Activated CD4-positive, alpha-beta T cell treated with anti-CD3 and anti-CD28 coated beads for 36 hours (primary cell): ENCODE data around the gene PRKAG1. TPM values are rescaled to one million over a fixed set of nuclear protein-coding genes. Genes with fewer than 3 reads are reported as not detected.

Experiments
- ATAC-seq: fragments of 200-7000 bp; cut with Tn5 transposase; one replicate; pipeline ENCODE4 v1.10.0; 2021; ENCODE audit warnings: mild to moderate bottlenecking, moderate library complexity
- CTCF ChIA-PET: fragments of 350-600 bp; sonication (Branson Sonifier 250); formaldehyde crosslinking; loops from one replicate; lab custom pipeline; 2021; ENCODE audit warnings: antibody characterized with exemption; lab: Charles Lee
- POLR2A ChIA-PET: fragments of 350-600 bp; sonication (Branson Sonifier 250); formaldehyde crosslinking; loops from one replicate; lab custom pipeline; 2021; ENCODE audit warnings: antibody characterized with exemption, inconsistent platforms; lab: Charles Lee
- DNase-seq: peaks from one replicate; pipeline ENCODE4 v3.0.0-alpha.2; 2020
- H3K27ac Mint-ChIP-seq: one replicate; pipeline ENCODE4 v1.8.0; 2021; ENCODE audit warnings: mixed read lengths
- H3K27me3 Mint-ChIP-seq: one replicate; pipeline ENCODE4 v1.8.0; 2021; ENCODE audit warnings: mixed read lengths
- H3K36me3 Mint-ChIP-seq: one replicate; pipeline ENCODE4 v1.8.0; 2021; ENCODE audit warnings: low read depth, mixed read lengths
- H3K4me1 Mint-ChIP-seq: one replicate; pipeline ENCODE4 v1.8.0; 2021; ENCODE audit warnings: mixed read lengths
- H3K4me3 Mint-ChIP-seq: one replicate; pipeline ENCODE4 v1.8.0; 2021; ENCODE audit warnings: mild to moderate bottlenecking, moderate library complexity, mixed read lengths
- H3K9me3 Mint-ChIP-seq: one replicate; pipeline ENCODE4 v1.8.0; 2021; ENCODE audit warnings: low read depth, mixed read lengths
- intact Hi-C, 2 experiments: fragments of 100-400 bp; cut with DNase I in 1 of 2; cut with micrococcal nuclease in 1 of 2; formaldehyde crosslinking; loops; one replicate each; pipeline versions ENCODE4 v1.14.2 to v1.15.1; 2022 to 2024; cut with DNase I, micrococcal nuclease
- total RNA-seq, 2 experiments: library from RNA; stranded (reverse); gene quantifications; one replicate each; pipeline ENCODE4 v1.2.3, GENCODE V29; 2021

Gene PRKAG1
- total RNA-seq, 2 experiments from 2014 or later: 54.5 to 62.6 TPM

GRCh38 chr12:48982397-48983080, 36.0 kb downstream of the PRKAG1 start:
- intact Hi-C loops: loop anchor here in 1 of 2 experiments (5.0 kb wide), 1 partner anchor 110 kb away; the partner anchor contains the start of gene DHH
- no peak for ATAC-seq
- no peak for DNase-seq
- no peak overlapping the region for H3K4me3 Mint-ChIP-seq
- H3K36me3 Mint-ChIP-seq: no peaks in the 10 kb centered on the region
- peaks cover 39% of the 10 kb centered on the region for H3K4me1 Mint-ChIP-seq
- H3K27ac Mint-ChIP-seq: no peak overlapping the region
- ChIA-PET CTCF (interaction anchor here (0.6 to 13.1 kb wide), 12 partner anchors 13 to 313 kb away, joined by 3 to 246 read pairs (median 3); partner anchors contain the start of genes DDN, DDX23, FKBP11 and PRPH), POLR2A (interaction anchor here (0.7 kb wide), 1 partner anchor 26 kb away, joined by 4 read pairs; no protein-coding TSS in a partner anchor)
- H3K27me3 Mint-ChIP-seq: peaks cover 56% of the 10 kb centered on the region
- H3K9me3 Mint-ChIP-seq: no peaks in the 10 kb centered on the region

- no peak for DNase-seq
- intact Hi-C loops: loop anchor here in 1 of 2 experiments (2.0 to 5.0 kb wide), 2 partner anchors 111 to 129 kb away; partner anchors contain the start of genes DDX23 and DHH
- ChIA-PET CTCF (interaction anchor here (0.8 to 13.1 kb wide), 9 partner anchors 12 to 130 kb away, joined by 3 to 246 read pairs (median 9); partner anchors contain the start of genes DDN, DDX23 and FKBP11), POLR2A (no interaction called here)
- Mint-ChIP-seq H3K27me3 (peaks cover 59% of the 10 kb centered on the region), H3K4me3 (peak overlapping the region; percentile 54), H3K9me3 (no peaks in the 10 kb centered on the region), H3K27ac (peak overlapping the region; percentile 58), H3K4me1 (peaks cover 47% of the 10 kb centered on the region), H3K36me3 (no peaks in the 10 kb centered on the region)
- ATAC-seq: no peak
Observed at GRCh38 chr12:48981757-48982157, 36.8 kb downstream of the PRKAG1 start.

GRCh38 chr12:48980953-48981756, 37.4 kb downstream of the PRKAG1 start:
- intact Hi-C loops: loop anchor here (1.0 to 5.0 kb wide), 4 partner anchors 14 to 128 kb away; partner anchors contain the start of genes DDX23 (in 1 of the 2) and DHH (in 1 of the 2)
- POLR2A ChIA-PET: no interaction called here
- Mint-ChIP-seq H3K9me3 (no peaks in the 10 kb centered on the region), H3K4me1 (peaks cover 49% of the 10 kb centered on the region), H3K27ac (peak overlapping the region; percentile 58), H3K4me3 (peak overlapping the region; percentile 54), H3K27me3 (peaks cover 62% of the 10 kb centered on the region), H3K36me3 (no peaks in the 10 kb centered on the region)
- CTCF ChIA-PET: interaction anchor here (1.3 to 13.1 kb wide), 5 partner anchors 12 to 129 kb away, joined by 6 to 246 read pairs (median 54); partner anchors contain the start of genes DDN, DDX23 and FKBP11
- peak; percentile 69 for DNase-seq
- ATAC-seq: peak; percentile 25

DNA sequence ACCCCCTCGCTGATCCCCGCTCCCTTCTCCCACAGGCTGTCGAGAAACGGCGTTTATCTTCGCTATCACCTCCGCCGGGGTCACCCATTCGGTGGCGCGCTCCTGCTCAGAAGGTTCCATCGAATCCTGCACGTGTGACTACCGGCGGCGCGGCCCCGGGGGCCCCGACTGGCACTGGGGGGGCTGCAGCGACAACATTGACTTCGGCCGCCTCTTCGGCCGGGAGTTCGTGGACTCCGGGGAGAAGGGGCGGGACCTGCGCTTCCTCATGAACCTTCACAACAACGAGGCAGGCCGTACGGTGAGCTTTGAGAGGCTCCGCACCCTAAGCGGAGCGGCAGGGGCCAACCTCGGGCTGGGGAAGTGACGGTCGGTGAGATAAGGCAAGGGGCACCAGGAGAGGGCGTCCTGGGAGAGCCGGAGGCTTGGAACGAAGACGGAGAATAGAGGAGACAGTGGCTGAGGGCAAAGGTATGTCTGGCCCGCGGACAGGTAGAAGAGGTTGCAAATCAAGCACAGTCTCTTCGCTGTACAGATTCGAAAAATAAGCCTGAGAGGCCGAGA, 38.1 kb downstream of the PRKAG1 start:
- peaks cover 63% of the 10 kb centered on the region for H3K27me3 Mint-ChIP-seq
- peak overlapping the region; percentile 54 for H3K4me3 Mint-ChIP-seq
- DNase-seq: peak; percentile 65
- ChIA-PET CTCF (interaction anchor here (0.5 to 13.1 kb wide), 13 partner anchors 7 to 1722 kb away, joined by 3 to 246 read pairs (median 6); partner anchors contain the start of genes DDN, DDX23 and FKBP11), POLR2A (no interaction called here)
- no peaks in the 10 kb centered on the region for H3K9me3 Mint-ChIP-seq
- intact Hi-C loops: loop anchor here (1.0 to 5.0 kb wide), 4 partner anchors 15 to 128 kb away; partner anchors contain the start of genes DDX23 (in 1 of the 2) and DHH (in 1 of the 2)
- ATAC-seq: no peak
- H3K27ac Mint-ChIP-seq: no peak overlapping the region
- no peaks in the 10 kb centered on the region for H3K36me3 Mint-ChIP-seq
- H3K4me1 Mint-ChIP-seq: peaks cover 50% of the 10 kb centered on the region

DNA sequence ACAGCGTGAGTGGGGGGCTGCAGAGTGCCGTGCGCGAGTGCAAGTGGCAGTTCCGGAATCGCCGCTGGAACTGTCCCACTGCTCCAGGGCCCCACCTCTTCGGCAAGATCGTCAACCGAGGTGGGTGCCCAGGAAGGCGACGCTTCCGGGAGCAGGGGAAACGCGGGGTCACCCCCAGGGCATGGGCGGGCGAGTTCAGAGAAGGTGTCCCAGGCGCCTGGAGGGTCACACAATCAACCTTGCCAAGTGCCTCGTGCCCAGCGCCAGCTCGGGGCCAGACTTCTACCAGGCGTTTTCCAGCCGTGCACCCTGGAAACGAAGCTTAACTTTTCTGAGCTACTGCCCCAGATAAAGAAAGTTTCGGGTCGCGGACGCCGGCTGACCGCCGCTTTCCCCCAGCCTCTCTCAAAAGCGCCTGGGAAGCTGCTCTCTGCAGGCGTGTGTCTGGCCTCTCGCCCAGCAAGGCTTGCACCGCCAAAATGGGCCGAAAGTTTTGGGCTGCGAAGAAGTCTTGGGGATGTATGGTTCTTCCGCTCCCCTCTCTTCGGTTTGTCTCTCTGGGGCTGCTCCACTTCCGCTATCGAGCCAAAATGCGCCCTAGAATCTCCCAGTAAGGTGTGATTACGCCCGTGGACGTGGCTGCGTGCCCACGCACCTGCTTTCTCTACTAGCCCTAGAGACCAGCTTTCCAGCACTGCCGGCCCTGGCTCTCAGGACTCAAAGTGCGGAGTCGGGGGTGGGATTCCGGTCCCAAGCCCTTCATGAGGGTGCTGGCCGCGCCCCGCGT, 38.8 kb downstream of the PRKAG1 start:
- peaks cover 50% of the 10 kb centered on the region for H3K4me1 Mint-ChIP-seq
- peaks cover 65% of the 10 kb centered on the region for H3K27me3 Mint-ChIP-seq
- CTCF ChIA-PET: interaction anchor here (0.5 to 13.1 kb wide), 19 partner anchors 8 to 1721 kb away, joined by 3 to 246 read pairs (median 4); partner anchors contain the start of genes DDN, DDX23, FKBP11 and RND1

DNA sequence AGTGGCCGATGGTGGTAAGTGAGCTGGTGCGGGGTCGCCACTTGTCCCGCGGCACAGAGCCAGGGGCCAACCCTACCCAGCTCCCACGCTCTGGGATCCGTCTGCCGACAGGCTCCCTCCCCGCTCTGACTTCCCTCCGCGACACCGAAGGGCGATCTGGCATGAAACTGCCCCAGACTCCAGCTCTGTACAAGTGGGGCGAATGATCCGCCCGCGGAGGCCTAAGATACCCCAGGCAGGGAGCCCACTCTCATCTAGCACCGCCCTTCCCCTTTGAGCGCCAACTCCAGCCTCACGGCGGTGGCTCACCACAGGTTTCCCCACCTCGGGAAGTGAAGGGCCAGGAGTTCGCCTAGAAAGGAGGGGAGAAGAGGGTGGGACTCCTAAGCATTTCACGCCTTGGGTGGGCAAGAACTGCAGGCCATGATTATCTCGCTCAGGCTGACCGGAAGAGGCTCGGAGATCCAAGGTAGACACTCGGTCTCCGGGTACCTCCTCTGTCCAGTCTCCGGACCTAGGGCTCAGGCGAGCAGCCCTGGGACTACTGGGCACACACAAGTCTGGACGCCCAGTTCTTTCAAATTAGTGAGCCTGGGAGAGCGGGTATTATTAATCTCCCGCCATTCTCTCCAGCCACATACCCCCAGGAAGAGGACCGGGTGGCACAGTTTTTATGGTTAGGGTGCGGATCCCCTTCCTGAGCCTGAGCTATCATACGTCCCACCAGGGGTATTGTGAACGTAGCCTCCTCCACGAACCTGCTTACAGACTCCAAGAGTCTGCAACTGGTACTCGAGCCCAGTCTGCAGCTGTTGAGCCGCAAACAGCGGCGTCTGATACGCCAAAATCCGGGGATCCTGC, 39.6 kb downstream of the PRKAG1 start:
- Mint-ChIP-seq H3K27me3 (peaks cover 69% of the 10 kb centered on the region), H3K9me3 (no peaks in the 10 kb centered on the region), H3K4me3 (peak overlapping the region; percentile 54), H3K27ac (no peak overlapping the region), H3K36me3 (no peaks in the 10 kb centered on the region), H3K4me1 (peaks cover 50% of the 10 kb centered on the region)
- ChIA-PET CTCF (interaction anchor here (0.6 to 13.1 kb wide), 15 partner anchors 9 to 799 kb away, joined by 3 to 246 read pairs (median 6); partner anchors contain the start of genes ARF3, DDN, DDX23 and DHH), POLR2A (interaction anchor here (0.6 kb wide), 1 partner anchor 209 kb away, joined by 3 read pairs; no protein-coding TSS in a partner anchor)
- DNase-seq: peak; percentile 30
- ATAC-seq: no peak
- intact Hi-C loops: loop anchor here (1.0 to 10.0 kb wide), 8 partner anchors 42 to 974 kb away; partner anchors contain the start of genes COL2A1 (in 1 of the 2), DNAJC22 (in 1 of the 2), FKBP11 (in 1 of the 2) and KANSL2 (in 1 of the 2)

More for the DNA sequence above, 38.8 kb downstream of the PRKAG1 start:
- POLR2A ChIA-PET: no interaction called here
- Mint-ChIP-seq H3K27ac (no peak overlapping the region), H3K9me3 (no peaks in the 10 kb centered on the region), H3K36me3 (no peaks in the 10 kb centered on the region), H3K4me3 (peak overlapping the region; percentile 54)
- ATAC-seq (no peak), DNase-seq (peak; percentile 48)
- intact Hi-C loops: loop anchor here (1.0 to 10.0 kb wide), 11 partner anchors 16 to 975 kb away; partner anchors contain the start of genes COL2A1 (in 1 of the 2), DDX23 (in 1 of the 2), DHH (in 1 of the 2) and DNAJC22 (in 1 of the 2)

DNA sequence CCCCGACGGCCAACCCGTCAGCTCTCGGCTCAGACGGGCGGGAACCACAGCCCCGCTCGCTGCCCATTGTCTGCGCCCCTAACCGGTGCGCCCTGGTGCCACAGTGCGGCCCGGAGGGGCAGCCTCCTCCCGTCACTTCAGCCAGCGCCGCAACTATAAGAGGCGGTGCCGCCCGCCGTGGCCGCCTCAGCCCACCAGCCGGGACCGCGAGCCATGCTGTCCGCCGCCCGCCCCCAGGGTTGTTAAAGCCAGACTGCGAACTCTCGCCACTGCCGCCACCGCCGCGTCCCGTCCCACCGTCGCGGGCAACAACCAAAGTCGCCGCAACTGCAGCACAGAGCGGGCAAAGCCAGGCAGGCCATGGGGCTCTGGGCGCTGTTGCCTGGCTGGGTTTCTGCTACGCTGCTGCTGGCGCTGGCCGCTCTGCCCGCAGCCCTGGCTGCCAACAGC, 40.3 kb downstream of the PRKAG1 start, which contains the start of gene WNT1:
TSS of gene WNT1 (plus strand) at position 32 of the 450 bp plus-strand sequence. CDS start at position 361, 329 bp downstream.
- DNase-seq (no peak), ATAC-seq (no peak)
- ChIA-PET POLR2A (interaction anchor here (0.5 to 0.6 kb wide), 2 partner anchors 32 to 210 kb away, joined by 3 to 5 read pairs; no protein-coding TSS in a partner anchor), CTCF (interaction anchor here (0.9 to 13.1 kb wide), 16 partner anchors 10 to 163 kb away, joined by 3 to 246 read pairs (median 6); partner anchors contain the start of genes ARF3, DDN, DDX23 and DHH)
- Mint-ChIP-seq H3K4me3 (peak within 1 kb of the TSS; percentile 54), H3K27ac (peak within 1 kb of the TSS; percentile 10), H3K9me3 (no peaks in the 10 kb centered on the region), H3K4me1 (peaks cover 50% of the 10 kb centered on the region), H3K36me3 (no peaks in the 10 kb centered on the region), H3K27me3 (peaks cover 70% of the 10 kb centered on the region)
- intact Hi-C loops: loop anchor here (1.0 to 10.0 kb wide), 8 partner anchors 41 to 974 kb away; partner anchors contain the start of genes COL2A1 (in 1 of the 2), DNAJC22 (in 1 of the 2), FKBP11 (in 1 of the 2) and KANSL2 (in 1 of the 2)

DNA sequence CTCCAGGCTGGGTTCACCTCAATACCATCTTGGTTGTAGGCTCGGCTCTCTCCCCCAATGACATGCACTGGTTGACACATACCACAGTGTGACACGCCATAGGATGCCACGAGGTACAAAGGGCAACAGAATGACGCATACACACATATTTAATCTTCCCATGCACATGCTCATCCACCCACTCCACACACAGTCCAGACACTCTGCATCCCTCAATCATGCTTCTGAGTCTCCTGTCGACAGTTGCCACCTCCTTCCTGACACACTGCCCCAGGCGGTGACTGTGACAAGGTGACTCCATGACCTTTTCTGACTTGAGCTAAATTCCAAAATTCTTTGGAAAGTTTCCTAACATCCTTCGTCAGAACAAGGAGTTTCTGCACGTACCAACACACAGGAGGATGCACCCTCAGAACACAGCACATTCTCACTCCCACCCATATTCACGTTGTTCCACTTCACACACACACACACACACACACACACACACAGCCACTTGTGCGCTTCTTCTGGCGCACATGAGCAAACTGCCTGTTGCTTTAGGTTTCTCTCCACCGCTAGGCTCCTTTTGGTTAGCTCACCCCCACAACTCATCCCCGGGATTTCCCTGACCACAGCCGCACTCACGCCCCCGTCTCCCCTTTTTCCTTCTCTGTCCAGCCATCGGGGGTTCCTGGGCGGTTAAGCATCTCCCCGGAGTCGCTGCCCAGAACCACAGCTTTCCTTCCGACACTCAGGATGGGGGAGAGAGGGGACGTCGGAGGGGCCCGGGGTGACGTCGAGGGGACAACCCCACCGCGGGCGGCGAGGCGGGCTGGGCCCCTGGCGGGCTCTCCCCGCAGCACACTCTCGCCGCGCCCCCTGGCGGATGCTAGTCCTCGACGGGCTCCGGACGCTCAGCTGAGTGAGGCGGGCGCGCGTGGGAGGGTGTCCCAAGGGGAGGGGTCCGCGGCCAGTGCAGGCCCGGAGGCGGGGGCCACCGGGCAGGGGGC, 41.0 kb downstream of the PRKAG1 start:
- Mint-ChIP-seq H3K4me3 (peak overlapping the region; percentile 42), H3K36me3 (no peaks in the 10 kb centered on the region), H3K4me1 (peaks cover 54% of the 10 kb centered on the region), H3K27ac (peak overlapping the region; percentile 10), H3K9me3 (no peaks in the 10 kb centered on the region), H3K27me3 (peaks cover 73% of the 10 kb centered on the region)
- peak; percentile 92 for DNase-seq
- intact Hi-C loops: loop anchor here (1.0 to 10.0 kb wide), 11 partner anchors 20 to 973 kb away; partner anchors contain the start of genes ARF3 (in 2 of the 2), COL2A1 (in 1 of the 2), DDX23 (in 1 of the 2) and DNAJC22 (in 1 of the 2)
- POLR2A ChIA-PET: interaction anchor here (0.5 to 0.7 kb wide), 2 partner anchors 21 to 33 kb away, joined by 5 read pairs; no protein-coding TSS in a partner anchor
- ATAC-seq: peak; percentile 69
- CTCF ChIA-PET: interaction anchor here (0.5 to 13.1 kb wide), 23 partner anchors 10 to 1189 kb away, joined by 3 to 246 read pairs (median 4); partner anchors contain the start of genes ARF3, CERS5, DDN and DDX23
